GM12872 (cell line): ENCODE data around the gene ITPRIPL2.

Experiments
- TF ChIP-seq, protein P1 (sequence below): IDR thresholded peaks from 3 replicates; pipeline ENCODE4 v1.5.1; 2011; ENCODE audit warnings: low read depth, mild to moderate bottlenecking, low read length, moderate library complexity; ENCODE audit not compliant: insufficient read depth

Gene ITPRIPL2

DNA sequence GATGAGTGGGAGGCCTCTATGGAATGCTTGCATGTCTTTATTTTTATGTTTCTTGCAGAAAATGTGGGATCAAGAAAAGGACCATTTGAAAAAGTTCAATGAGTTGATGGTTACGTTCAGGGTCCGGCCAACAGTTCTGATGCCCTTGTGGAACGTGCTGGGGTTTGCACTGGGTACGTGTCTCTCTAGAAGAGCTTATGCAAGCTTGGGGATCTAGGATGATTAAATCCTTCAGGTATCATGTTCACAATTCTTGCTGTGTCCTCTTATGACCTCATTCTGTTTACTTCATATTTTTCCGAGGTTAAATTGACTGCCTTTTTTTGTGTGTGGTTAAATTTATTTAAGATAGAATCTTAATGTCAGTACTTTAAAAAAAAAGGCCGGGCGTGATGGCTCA lies 39.9 kb upstream of the ITPRIPL2 start:
- TF ChIP-seq, protein P1, sequence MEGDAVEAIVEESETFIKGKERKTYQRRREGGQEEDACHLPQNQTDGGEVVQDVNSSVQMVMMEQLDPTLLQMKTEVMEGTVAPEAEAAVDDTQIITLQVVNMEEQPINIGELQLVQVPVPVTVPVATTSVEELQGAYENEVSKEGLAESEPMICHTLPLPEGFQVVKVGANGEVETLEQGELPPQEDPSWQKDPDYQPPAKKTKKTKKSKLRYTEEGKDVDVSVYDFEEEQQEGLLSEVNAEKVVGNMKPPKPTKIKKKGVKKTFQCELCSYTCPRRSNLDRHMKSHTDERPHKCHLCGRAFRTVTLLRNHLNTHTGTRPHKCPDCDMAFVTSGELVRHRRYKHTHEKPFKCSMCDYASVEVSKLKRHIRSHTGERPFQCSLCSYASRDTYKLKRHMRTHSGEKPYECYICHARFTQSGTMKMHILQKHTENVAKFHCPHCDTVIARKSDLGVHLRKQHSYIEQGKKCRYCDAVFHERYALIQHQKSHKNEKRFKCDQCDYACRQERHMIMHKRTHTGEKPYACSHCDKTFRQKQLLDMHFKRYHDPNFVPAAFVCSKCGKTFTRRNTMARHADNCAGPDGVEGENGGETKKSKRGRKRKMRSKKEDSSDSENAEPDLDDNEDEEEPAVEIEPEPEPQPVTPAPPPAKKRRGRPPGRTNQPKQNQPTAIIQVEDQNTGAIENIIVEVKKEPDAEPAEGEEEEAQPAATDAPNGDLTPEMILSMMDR = no peak

- TF ChIP-seq, protein P1 = no peak
Measured at GRCh38 chr16:19075511-19075910, 38.3 kb upstream of the ITPRIPL2 start.

DNA sequence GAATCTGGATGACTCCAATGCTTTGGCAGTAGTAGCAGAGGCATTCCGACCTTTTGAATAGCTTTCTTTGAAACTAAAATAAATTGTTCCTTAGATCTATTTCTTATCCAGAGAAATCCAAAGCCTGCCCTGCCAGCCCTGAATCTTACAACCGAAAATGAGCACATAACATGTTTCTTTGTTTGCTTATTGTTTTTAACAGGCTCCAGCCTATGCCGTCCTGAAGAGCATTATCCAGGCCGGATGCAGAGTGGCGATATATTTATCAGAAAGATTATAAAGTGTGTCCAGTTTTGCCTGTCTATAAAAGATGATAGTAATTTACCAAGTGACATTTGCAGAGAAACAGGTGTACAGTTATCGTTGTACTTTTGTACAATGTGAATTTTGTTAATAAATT lies 35.9 kb upstream of the ITPRIPL2 start:
- TF ChIP-seq, protein P1 = no peak

GRCh38 chr16:19083670-19084069 lies 30.1 kb upstream of the ITPRIPL2 start:
- TF ChIP-seq, protein P1 = no peak

- TF ChIP-seq, protein P1 = no peak
Measured at GRCh38 chr16:19084139-19084538, 29.6 kb upstream of the ITPRIPL2 start.

DNA sequence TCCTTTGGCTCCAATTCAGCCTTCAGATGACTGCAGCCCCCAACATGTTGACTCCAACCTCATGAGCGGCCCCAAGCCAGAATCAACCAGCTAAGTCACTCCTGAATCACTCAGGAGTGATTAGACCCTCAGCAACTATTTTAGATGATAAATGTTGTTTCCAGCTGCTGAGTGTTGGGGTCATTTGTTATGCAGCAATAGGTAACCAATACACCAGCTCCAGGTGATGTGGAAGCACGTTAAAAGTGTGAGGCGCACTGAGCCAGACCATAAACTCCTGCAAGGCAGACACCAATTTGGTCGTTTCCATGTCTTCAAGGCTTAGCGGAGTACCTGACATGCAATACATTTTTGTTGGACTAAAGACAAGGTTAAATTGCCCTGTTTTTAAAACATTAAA lies 28.9 kb upstream of the ITPRIPL2 start:
- TF ChIP-seq, protein P1 = no peak

- TF ChIP-seq, protein P1 = no peak
Measured at GRCh38 chr16:19085679-19086200, 28.0 kb upstream of the ITPRIPL2 start.
